ENCODE results near the gene PDILT.

The PDILT gene

GRCh38 chr16:20401066-20401465 lies 3.5 kb downstream of the PDILT start:
- no peak for DNase-seq

- no peak for DNase-seq
These were observed 5.4 kb downstream of the PDILT start for GRCh38 chr16:20399185-20399584.

GRCh38 chr16:20398603-20399002 lies 5.9 kb downstream of the PDILT start:
- DNase-seq, result no peak

GRCh38 chr16:20397468-20398074 lies 7.0 kb downstream of the PDILT start:
- DNase-seq, result no peak

- no peak for DNase-seq
These were observed 7.6 kb downstream of the PDILT start for GRCh38 chr16:20396846-20397467.

GRCh38 chr16:20395946-20396345 lies 8.6 kb downstream of the PDILT start:
- DNase-seq, result no peak

- DNase-seq, result no peak
These were observed 10.5 kb downstream of the PDILT start for GRCh38 chr16:20393801-20394577.

GRCh38 chr16:20391045-20391444 lies 13.5 kb downstream of the PDILT start:
- DNase-seq, result no peak

GRCh38 chr16:20388854-20389253 lies 15.7 kb downstream of the PDILT start:
- DNase-seq, result no peak

GRCh38 chr16:20387978-20388377 lies 16.6 kb downstream of the PDILT start:
- no peak for DNase-seq

- no peak for DNase-seq
These were observed 18.4 kb downstream of the PDILT start for GRCh38 chr16:20385844-20386832.

- peak; percentile 27 for DNase-seq
These were observed 21.2 kb downstream of the PDILT start for GRCh38 chr16:20383106-20384029.

- no peak for DNase-seq
These were observed 22.2 kb downstream of the PDILT start for GRCh38 chr16:20382202-20382948.

GRCh38 chr16:20380782-20381181 lies 23.8 kb downstream of the PDILT start:
- DNase-seq, result no peak

GRCh38 chr16:20377181-20377580 lies 27.4 kb downstream of the PDILT start:
- DNase-seq, result no peak

- no peak for DNase-seq
These were observed 31.8 kb downstream of the PDILT start for GRCh38 chr16:20372701-20373100.

- no peak for DNase-seq
These were observed 35.0 kb downstream of the PDILT start for GRCh38 chr16:20369452-20370054.

- no peak for DNase-seq
These were observed 40.5 kb downstream of the PDILT start for GRCh38 chr16:20364051-20364450.

- DNase-seq, result no peak
These were observed 41.3 kb downstream of the PDILT start for GRCh38 chr16:20363191-20363590.

GRCh38 chr16:20359997-20360396 lies 44.5 kb downstream of the PDILT start:
- DNase-seq, result no peak
